MM.1S (cell line): ENCODE measurements around the gene REELD1.

Experiments
- DNase-seq: peaks from one replicate; pipeline ENCODE4 v3.0.0-alpha.2; 2015
- H2AFZ ChIP-seq: fragments of 300-600 bp; sonication (generic); 2 replicates; pipeline ENCODE4 v1.6.0; 2016; ENCODE audit warnings: antibody characterized with exemption, low read length
- H3F3A ChIP-seq: fragments of 300-600 bp; sonication (generic); 2 replicates; pipeline ENCODE4 v1.6.1; 2016; ENCODE audit warnings: mild to moderate bottlenecking, antibody characterized with exemption, low read length, moderate library complexity, mixed read lengths; ENCODE audit not compliant: insufficient read depth
- H3K27ac ChIP-seq: fragments of 300-600 bp; sonication (generic); 2 replicates; pipeline ENCODE4 v1.5.1; 2016; ENCODE audit warnings: mild to moderate bottlenecking, low read length
- H3K27me3 ChIP-seq: fragments of 300-600 bp; sonication (generic); replicated peaks from 2 replicates; pipeline ENCODE4 v1.6.0; 2016; ENCODE audit warnings: low read length; ENCODE audit not compliant: insufficient read depth
- H3K36me3 ChIP-seq: fragments of 300-600 bp; sonication (generic); replicated peaks from 2 replicates; pipeline ENCODE4 v1.6.1; 2016; ENCODE audit warnings: mild to moderate bottlenecking, low read length, mixed read lengths; ENCODE audit not compliant: insufficient read depth
- H3K4me1 ChIP-seq: fragments of 300-600 bp; sonication (generic); 2 replicates; pipeline ENCODE4 v1.6.1; 2016; ENCODE audit warnings: low read length, mixed read lengths
- H3K4me2 ChIP-seq: fragments of 300-600 bp; sonication (generic); 2 replicates; pipeline ENCODE4 v1.6.0; 2016; ENCODE audit warnings: low read depth, low read length
- H3K4me3 ChIP-seq: fragments of 300-600 bp; sonication (generic); 2 replicates; pipeline ENCODE4 v1.5.1; 2016; ENCODE audit warnings: low read length, mixed read lengths
- H3K79me2 ChIP-seq: fragments of 300-600 bp; sonication (generic); 2 replicates; pipeline ENCODE4 v1.6.1; 2016; ENCODE audit warnings: mixed run types, low read length, mixed read lengths
- H3K9ac ChIP-seq: fragments of 300-600 bp; sonication (generic); 2 replicates; pipeline ENCODE4 v1.6.1; 2016; ENCODE audit warnings: low read length, mixed read lengths
- H3K9me2 ChIP-seq: fragments of 300-600 bp; sonication (generic); replicated peaks from 2 replicates; pipeline ENCODE4 v1.6.1; 2016; ENCODE audit warnings: mild to moderate bottlenecking, low read length, mixed read lengths; ENCODE audit not compliant: insufficient read depth
- H3K9me3 ChIP-seq: fragments of 300-600 bp; sonication (generic); replicated peaks from 2 replicates; pipeline ENCODE4 v1.6.1; 2016; ENCODE audit warnings: mild to moderate bottlenecking, low read length, mixed read lengths; ENCODE audit not compliant: insufficient read depth
- H4K20me1 ChIP-seq: fragments of 300-600 bp; sonication (generic); 2 replicates; pipeline ENCODE4 v1.6.1; 2016; ENCODE audit warnings: mild to moderate bottlenecking, low read length, moderate library complexity, mixed read lengths; ENCODE audit not compliant: insufficient read depth
- CTCF ChIP-seq: fragments of 300-600 bp; sonication (generic); IDR thresholded peaks from 2 replicates; pipeline ENCODE4 v1.5.1; 2016; ENCODE audit warnings: antibody characterized with exemption, low read length, mixed read lengths
- EZH2 ChIP-seq: fragments of 300-600 bp; sonication (generic); optimal IDR thresholded peaks from 2 replicates; pipeline ENCODE3; 2017; ENCODE audit warnings: low read depth, mild to moderate bottlenecking, antibody characterized with exemption, low read length, mixed read lengths
- EZH2phosphoT487 ChIP-seq: fragments of 300-600 bp; sonication (generic); IDR thresholded peaks from 2 replicates; pipeline ENCODE4 v1.6.1; 2018; ENCODE audit warnings: antibody characterized with exemption, low read length

REELD1 gene

DNA sequence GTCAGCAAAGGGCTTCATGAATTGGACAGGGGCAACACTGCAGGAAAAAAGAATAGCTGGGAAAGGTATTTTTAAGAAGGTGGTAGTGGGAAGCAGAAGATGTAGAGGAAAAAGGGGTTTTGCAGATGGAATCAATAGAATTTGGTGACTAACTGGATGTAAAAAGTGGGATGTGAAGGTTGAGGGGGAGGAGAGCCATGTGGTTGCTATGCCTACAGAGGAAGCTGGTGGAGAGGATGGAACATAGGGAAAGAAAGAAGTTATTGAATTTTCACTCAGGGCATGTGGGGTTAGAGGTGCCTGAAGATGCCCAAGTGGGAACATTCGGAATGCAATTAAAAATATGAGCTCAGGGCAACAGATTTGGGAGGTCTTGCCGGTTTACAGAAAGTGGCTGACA, 33.0 kb downstream of the REELD1 start:
- no peaks in the 10 kb centered on the region for H3K9me3 ChIP-seq
- no peak for TF ChIP-seq EZH2
- no peak for TF ChIP-seq CTCF
- no peak for TF ChIP-seq EZH2phosphoT487
- no peak for DNase-seq
- H3K79me2 ChIP-seq: no peaks in the 10 kb centered on the region
- H3K36me3 ChIP-seq: no peaks in the 10 kb centered on the region
- H3F3A ChIP-seq: no peaks in the 10 kb centered on the region
- H3K9me2 ChIP-seq: no peaks in the 10 kb centered on the region
- no peak overlapping the region for H2AFZ ChIP-seq
- H3K4me3 ChIP-seq: no peak overlapping the region
- no peaks in the 10 kb centered on the region for H4K20me1 ChIP-seq
- H3K9ac ChIP-seq: no peak overlapping the region
- no peaks in the 10 kb centered on the region for H3K27me3 ChIP-seq
- H3K4me2 ChIP-seq: no peak overlapping the region
- no peaks in the 10 kb centered on the region for H3K4me1 ChIP-seq
- H3K27ac ChIP-seq: no peak overlapping the region

- TF ChIP-seq EZH2 (no peak), EZH2phosphoT487 (no peak), CTCF (no peak)
- no peaks in the 10 kb centered on the region for H3K36me3 ChIP-seq
- H4K20me1 ChIP-seq: no peaks in the 10 kb centered on the region
- H3K9ac ChIP-seq: no peak overlapping the region
- H3K27me3 ChIP-seq: no peaks in the 10 kb centered on the region
- no peak overlapping the region for H3K27ac ChIP-seq
- no peaks in the 10 kb centered on the region for H3K4me1 ChIP-seq
- no peak overlapping the region for H2AFZ ChIP-seq
- H3K9me2 ChIP-seq: no peaks in the 10 kb centered on the region
- H3K9me3 ChIP-seq: no peaks in the 10 kb centered on the region
- no peak overlapping the region for H3K4me3 ChIP-seq
- no peak overlapping the region for H3K4me2 ChIP-seq
- no peaks in the 10 kb centered on the region for H3K79me2 ChIP-seq
- H3F3A ChIP-seq: no peaks in the 10 kb centered on the region
- DNase-seq: no peak
Observed at GRCh38 chr4:146252969-146253611, 38.8 kb downstream of the REELD1 start.

GRCh38 chr4:146255463-146255862, 41.1 kb downstream of the REELD1 start:
- no peak overlapping the region for H3K4me2 ChIP-seq

More at GRCh38 chr4:146255463-146255862, 41.1 kb downstream of the REELD1 start:
- Histone ChIP-seq H4K20me1 (no peaks in the 10 kb centered on the region), H3K27ac (no peak overlapping the region), H3K9ac (no peak overlapping the region), H3K4me1 (no peaks in the 10 kb centered on the region), H3K9me2 (no peaks in the 10 kb centered on the region), H3F3A (no peaks in the 10 kb centered on the region), H3K4me3 (no peak overlapping the region), H2AFZ (no peak overlapping the region), H3K9me3 (no peaks in the 10 kb centered on the region), H3K36me3 (no peaks in the 10 kb centered on the region), H3K79me2 (no peaks in the 10 kb centered on the region), H3K27me3 (no peaks in the 10 kb centered on the region)
- TF ChIP-seq CTCF: no peak
- TF ChIP-seq EZH2: no peak
- TF ChIP-seq EZH2phosphoT487: no peak
- DNase-seq: no peak
